GM18867 (cell line): ENCODE measurements around the gene SMCO2.

Experiments used
- ATAC-seq: cut with Tn5 transposase; IDR thresholded peaks from one replicate; pipeline ENCODE4 v1.9.1; 2021; ENCODE audit warnings: mild to moderate bottlenecking, moderate library complexity; ENCODE audit not compliant: unreplicated experiment

SMCO2 gene

GRCh38 chr12:27446436-27446835 is at the start of gene SMCO2:
TSS of gene SMCO2 (plus strand) at chr12:27446736. CDS start at chr12:27470632, 23,896 bp downstream.
- no peak for ATAC-seq

- ATAC-seq: no peak
These were observed 48.1 kb upstream of the SMCO2 start for GRCh38 chr12:27398466-27398865.

GRCh38 chr12:27399074-27399473 is 47.5 kb upstream of the SMCO2 start:
- ATAC-seq: no peak

GRCh38 chr12:27400856-27401354 is 45.6 kb upstream of the SMCO2 start:
- no peak for ATAC-seq

- no peak for ATAC-seq
These were observed 34.5 kb upstream of the SMCO2 start for GRCh38 chr12:27412047-27412446.

- ATAC-seq: no peak
These were observed 23.8 kb upstream of the SMCO2 start for GRCh38 chr12:27422697-27423096.

GRCh38 chr12:27424631-27425230 is 21.8 kb upstream of the SMCO2 start:
- no peak for ATAC-seq

- ATAC-seq: no peak
These were observed 21.2 kb upstream of the SMCO2 start for GRCh38 chr12:27425306-27425705.

- ATAC-seq: no peak
These were observed 19.6 kb upstream of the SMCO2 start for GRCh38 chr12:27426743-27427487.

- no peak for ATAC-seq
These were observed 18.7 kb upstream of the SMCO2 start for GRCh38 chr12:27427824-27428223.

GRCh38 chr12:27428466-27428865 is 18.1 kb upstream of the SMCO2 start:
- ATAC-seq: no peak

- no peak for ATAC-seq
These were observed 16.9 kb upstream of the SMCO2 start for GRCh38 chr12:27429606-27430005.

GRCh38 chr12:27431185-27431584 is 15.4 kb upstream of the SMCO2 start:
- no peak for ATAC-seq

- no peak for ATAC-seq
These were observed 11.6 kb upstream of the SMCO2 start for GRCh38 chr12:27434673-27435565.

- no peak for ATAC-seq
These were observed 10.5 kb upstream of the SMCO2 start for GRCh38 chr12:27436029-27436428.

- ATAC-seq: no peak
These were observed 9.8 kb upstream of the SMCO2 start for GRCh38 chr12:27436768-27437167.

GRCh38 chr12:27437839-27438238 is 8.7 kb upstream of the SMCO2 start:
- ATAC-seq: no peak

GRCh38 chr12:27447761-27448160 is 1.2 kb downstream of the SMCO2 start:
- ATAC-seq: no peak

GRCh38 chr12:27449026-27449425 is 2.5 kb downstream of the SMCO2 start:
- no peak for ATAC-seq

- no peak for ATAC-seq
These were observed 3.5 kb downstream of the SMCO2 start for GRCh38 chr12:27449893-27450534.
